ENCODE results near the gene CALCR.
A peak's percentile ranks its signal among the peaks of the same experiment; 100 is the strongest.

Gene CALCR

DNA sequence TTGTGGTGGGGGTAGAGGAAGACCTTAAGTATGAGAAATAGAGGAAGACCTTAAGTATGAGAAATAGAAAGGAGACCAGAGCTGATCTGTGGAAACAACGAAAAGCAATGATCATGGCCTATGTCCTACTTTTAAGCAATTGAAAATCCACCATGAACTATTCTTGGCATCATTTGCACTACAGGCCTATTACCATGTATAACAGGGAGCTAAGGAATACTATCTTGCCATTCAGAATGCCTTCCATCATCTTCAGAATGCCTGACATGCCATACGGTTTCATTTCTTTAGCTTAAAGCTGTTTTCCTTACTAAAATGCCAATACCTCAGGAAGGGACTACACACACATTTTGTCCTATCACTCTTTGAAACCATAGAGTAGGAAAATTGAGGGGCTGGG is 127.0 kb downstream of the CALCR start:
- DNase-seq (ENCODE audit: low spot score): no peak

DNA sequence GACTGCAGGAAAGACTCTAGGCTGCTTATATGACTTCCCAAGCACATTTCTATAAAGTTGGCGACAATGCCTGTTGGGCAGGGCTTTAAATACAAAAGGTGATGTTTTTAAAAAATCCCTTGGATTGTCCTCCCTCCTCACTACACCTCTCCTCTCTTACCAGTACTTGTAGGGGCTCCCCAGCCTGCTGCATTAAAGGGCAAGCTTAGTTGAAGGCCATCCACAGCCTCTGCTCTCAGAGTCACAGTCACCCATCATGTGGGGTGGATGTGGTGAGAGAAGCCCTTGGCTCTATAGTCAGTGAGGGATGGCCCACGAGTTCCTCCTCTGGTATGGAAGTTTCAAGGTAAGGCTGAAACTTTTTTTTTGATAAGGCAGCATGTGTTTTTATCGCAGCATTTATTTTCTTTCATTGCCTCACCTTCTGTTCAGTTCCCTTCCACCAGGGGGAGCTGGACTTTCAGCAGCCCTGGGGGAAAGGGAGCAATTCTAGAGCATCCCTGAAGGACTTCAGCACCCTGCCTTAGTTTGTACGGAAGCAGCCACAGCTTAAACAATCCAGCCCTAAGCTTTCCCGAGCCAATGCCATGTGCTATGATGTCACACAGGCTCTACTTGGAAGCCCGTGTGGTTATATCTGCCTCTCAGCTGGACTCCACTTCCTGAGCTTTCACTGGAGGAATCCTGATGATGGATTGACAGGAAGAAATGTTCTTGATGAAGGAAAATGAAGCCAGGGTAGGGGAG is 131.9 kb downstream of the CALCR start:
- peak; percentile 70 for DNase-seq (ENCODE audit: low spot score)

- no peak for DNase-seq (ENCODE audit: low spot score)
These were observed 138.7 kb downstream of the CALCR start for GRCh38 chr7:93435791-93436190.

DNA sequence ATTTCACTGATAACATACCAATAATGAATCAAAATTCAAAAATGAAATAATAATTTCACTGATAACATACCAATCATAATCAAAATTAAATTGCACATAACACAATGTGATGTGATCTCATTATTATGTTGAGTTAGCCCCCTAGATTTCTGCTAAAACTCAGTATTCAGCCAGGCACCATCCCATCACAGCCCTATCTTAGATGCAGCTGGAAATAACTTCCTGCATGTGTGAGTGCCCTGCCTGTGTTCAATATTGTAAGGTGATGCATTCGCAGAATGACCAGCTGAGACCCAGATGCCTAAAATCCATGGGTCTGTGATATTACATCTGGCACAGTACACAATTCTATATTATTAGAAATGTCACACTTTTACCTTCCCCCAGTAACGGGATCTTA is 142.4 kb downstream of the CALCR start:
- DNase-seq (ENCODE audit: low spot score): no peak

- no peak for DNase-seq (ENCODE audit: low spot score)
These were observed 143.5 kb downstream of the CALCR start for GRCh38 chr7:93430917-93431588.

DNA sequence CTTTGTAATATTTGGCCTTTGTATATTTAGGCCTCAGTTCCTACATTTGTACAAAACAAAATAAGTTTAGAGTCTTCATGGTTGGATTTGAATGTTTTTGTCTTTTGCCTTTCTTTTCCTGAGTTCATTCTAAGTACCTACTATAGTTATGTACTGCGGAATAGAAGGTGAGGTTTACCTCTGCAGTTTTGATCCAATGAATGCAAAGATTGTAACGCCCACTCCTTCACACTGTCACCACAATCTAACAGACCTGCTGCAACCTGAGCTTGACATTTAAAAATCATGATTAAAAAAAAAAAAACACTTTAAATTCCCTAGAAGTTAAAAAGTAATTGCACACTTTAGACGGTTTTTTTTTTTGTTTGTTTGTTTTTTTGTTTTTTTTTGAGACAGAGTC is 145.0 kb downstream of the CALCR start:
- DNase-seq (ENCODE audit: low spot score): no peak

GRCh38 chr7:93427107-93427506 is 147.4 kb downstream of the CALCR start:
- no peak for DNase-seq (ENCODE audit: low spot score)

- DNase-seq (ENCODE audit: low spot score): no peak
These were observed 148.3 kb downstream of the CALCR start for GRCh38 chr7:93426155-93426696.

DNA sequence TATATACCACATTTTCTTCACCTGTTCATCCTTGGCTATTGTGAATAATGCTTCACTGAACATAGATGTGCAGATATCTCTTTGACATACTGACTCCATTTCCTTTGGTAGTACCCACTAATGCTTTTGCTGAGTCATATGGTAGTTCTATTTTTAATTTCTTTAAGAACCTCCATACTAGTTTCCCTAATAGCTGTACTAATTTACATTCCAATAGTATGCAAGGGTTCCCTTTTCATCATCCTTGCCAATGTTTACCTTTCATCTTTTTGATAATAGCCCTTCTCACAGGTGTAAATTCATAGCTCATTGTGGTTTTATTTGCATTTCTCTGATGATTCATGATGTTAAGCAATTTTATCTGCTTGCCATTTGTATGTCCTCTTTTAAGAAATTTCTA is 159.9 kb downstream of the CALCR start:
- no peak for DNase-seq (ENCODE audit: low spot score)

GRCh38 chr7:93409324-93409723 is 165.2 kb downstream of the CALCR start:
- DNase-seq (ENCODE audit: low spot score): no peak

GRCh38 chr7:93407239-93407638 is 167.3 kb downstream of the CALCR start:
- DNase-seq (ENCODE audit: low spot score): no peak

DNA sequence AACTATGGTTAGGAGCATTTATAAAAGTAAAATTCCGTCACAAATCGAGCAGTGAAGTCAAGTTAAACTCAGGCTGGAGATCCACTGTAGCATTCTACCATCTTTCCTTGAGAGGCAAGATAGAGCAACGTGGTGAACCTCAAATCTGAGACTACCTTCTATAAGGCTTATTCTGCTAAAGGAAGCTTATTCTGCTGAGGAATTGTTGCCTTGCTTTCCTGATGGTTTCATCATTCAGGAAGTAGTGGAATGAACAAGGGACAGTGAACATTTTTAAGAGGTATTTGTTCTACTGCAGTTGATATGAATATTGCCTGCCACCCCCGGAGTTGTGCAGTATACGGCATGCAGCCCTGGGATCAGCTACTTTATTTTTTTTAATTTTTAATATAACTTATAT is 171.6 kb downstream of the CALCR start:
- no peak for DNase-seq (ENCODE audit: low spot score)

GRCh38 chr7:93399642-93400041 is 174.9 kb downstream of the CALCR start:
- DNase-seq (ENCODE audit: low spot score): no peak

DNA sequence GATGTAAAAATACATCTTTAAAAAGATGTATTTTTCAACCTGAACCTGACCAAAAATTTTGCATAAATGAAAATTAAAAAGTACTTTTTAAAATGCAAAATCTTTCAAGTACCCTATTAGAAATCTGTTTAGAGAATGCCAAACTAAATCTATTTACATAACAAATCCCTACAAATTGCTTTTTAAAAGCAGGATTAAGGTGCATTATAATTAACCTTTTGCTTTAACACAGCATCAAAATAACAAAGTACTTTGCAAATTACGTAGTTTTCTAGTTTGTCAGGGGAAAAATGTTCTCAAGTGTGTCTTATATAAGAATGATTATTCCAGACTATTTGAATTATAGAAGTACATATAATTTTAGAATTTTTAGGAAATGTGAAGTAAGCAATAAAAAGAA is 181.5 kb downstream of the CALCR start:
- no peak for DNase-seq (ENCODE audit: low spot score)

- DNase-seq (ENCODE audit: low spot score): no peak
These were observed 183.9 kb downstream of the CALCR start for GRCh38 chr7:93390660-93391059.

GRCh38 chr7:93382362-93382761 is 192.2 kb downstream of the CALCR start:
- no peak for DNase-seq (ENCODE audit: low spot score)

DNA sequence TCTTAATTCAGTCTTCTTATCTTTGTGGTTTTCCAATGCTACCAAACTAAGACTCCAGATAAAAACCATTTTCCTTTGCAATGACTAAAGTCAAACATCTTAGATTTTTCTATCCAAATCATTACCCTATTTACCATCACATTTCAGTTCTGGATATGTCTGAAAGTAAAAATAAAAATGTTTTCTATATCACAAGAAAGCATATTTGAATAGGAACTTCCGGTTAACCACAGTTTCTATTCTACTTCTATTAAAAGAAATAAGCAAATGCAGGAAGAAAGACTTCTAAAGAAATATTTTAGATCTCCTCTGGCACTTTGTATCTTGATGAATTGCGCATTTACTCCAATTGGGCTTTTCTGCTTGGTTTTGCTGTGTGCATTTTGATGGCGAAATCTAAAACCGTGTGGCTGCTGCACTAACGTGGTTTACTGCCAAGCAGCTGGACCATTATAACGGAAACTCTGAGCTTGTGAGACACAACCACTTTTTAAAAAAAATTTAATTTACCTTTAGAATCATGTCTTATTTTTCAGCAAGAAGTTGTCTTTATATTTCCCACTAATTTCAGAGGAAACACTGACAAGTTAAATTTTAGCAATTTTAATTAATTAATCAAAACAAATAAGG is 196.3 kb downstream of the CALCR start:
- no peak for DNase-seq (ENCODE audit: low spot score)

DNA sequence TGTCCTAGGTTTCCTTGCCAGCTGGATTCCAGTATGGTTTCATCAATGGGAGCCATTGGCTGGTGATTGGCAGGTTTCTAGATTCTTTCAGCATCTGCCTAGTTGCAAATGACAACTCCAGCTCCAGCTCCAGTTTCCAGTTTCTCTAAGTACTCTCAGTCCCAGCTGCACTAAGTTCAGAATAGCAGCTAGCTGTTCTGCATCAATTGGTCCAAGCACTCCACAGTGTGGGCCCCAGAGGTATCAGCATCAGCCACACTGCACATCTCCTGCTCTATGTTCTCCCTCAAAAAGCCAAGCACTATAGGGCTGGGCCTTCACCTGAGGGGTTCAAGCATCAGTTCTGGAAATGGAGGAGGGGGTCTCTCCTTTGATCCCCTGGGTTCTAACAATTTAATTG is 198.9 kb downstream of the CALCR start:
- DNase-seq (ENCODE audit: low spot score): no peak

Data from D341Med (cell line).